Transverse colon (tissue), 3 donors: ENCODE data around the gene SH2B3.

Experiments
- POLR2A ChIP-seq: fragments of 450-650 bp; IDR thresholded peaks from one replicate; pipeline ENCODE4 v1.6.1; 2016; ENCODE audit warnings: antibody characterized with exemption, mild to moderate bottlenecking, moderate library complexity
- TF ChIP-seq, protein P1 (sequence below), 5 experiments: fragments of 200-600 bp in 3 of 5; fragments of 450-650 bp in 2 of 5; sonication (generic) in 3 of 5; IDR thresholded peaks; 1 replicate in 2 of 5; 2 replicates in 3 of 5; pipeline ENCODE4 v1.5.1; 2016 to 2017; ENCODE audit warnings: antibody characterized with exemption in 5 of 5, inconsistent platforms in 3 of 5, mild to moderate bottlenecking in 2 of 5, moderate library complexity in 1 of 5

DNA sequence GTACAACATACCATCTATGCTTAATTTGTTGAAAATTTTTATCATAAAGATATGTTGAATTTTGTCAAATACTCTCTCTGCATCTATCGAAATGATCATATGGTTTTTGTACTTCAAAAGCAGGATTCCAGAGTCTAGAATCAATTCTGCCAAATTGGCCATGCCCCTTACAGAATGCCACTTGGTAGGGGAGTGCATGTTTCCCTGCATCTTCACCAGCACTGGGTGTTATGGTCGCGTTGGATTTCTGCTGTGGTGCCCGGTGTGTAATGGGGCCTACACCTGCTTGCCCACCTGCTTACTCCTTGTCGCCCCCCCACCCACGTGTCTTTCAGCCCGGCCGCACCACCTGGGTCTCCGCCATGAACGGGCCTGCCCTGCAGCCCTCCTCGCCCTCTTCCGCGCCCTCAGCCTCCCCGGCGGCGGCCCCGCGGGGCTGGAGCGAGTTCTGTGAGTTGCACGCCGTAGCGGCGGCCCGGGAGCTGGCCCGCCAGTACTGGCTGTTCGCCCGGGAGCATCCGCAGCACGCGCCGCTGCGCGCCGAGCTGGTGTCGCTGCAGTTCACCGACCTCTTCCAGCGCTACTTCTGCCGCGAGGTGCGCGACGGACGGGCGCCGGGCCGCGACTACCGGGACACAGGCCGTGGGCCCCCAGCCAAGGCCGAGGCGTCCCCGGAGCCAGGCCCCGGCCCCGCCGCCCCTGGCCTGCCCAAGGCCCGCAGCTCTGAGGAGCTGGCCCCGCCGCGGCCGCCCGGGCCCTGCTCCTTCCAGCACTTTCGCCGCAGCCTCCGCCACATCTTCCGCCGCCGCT, 12.3 kb downstream of the SH2B3 start:
- TF ChIP-seq POLR2A, result no peak
- TF ChIP-seq, protein P1, sequence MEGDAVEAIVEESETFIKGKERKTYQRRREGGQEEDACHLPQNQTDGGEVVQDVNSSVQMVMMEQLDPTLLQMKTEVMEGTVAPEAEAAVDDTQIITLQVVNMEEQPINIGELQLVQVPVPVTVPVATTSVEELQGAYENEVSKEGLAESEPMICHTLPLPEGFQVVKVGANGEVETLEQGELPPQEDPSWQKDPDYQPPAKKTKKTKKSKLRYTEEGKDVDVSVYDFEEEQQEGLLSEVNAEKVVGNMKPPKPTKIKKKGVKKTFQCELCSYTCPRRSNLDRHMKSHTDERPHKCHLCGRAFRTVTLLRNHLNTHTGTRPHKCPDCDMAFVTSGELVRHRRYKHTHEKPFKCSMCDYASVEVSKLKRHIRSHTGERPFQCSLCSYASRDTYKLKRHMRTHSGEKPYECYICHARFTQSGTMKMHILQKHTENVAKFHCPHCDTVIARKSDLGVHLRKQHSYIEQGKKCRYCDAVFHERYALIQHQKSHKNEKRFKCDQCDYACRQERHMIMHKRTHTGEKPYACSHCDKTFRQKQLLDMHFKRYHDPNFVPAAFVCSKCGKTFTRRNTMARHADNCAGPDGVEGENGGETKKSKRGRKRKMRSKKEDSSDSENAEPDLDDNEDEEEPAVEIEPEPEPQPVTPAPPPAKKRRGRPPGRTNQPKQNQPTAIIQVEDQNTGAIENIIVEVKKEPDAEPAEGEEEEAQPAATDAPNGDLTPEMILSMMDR (IDR thresholded peaks at IDR 0.05), result no peak
